ENCODE data around the gene ELAPOR1.

- TF ChIP-seq POLR2AphosphoS5 (IDR thresholded peaks at IDR 0.05; ENCODE audit: borderline replicate concordance, low read depth, low read length), result no peak
- TF ChIP-seq EZH2 (IDR thresholded peaks at IDR 0.05), result no peak
- no peak for TF ChIP-seq FOXP2 (optimal IDR thresholded peaks at IDR 0.05; ENCODE audit: control extremely low read depth, extremely low read length, insufficient read depth)
These were observed 18.3 kb upstream of the ELAPOR1 start for GRCh38 chr1:109095631-109096030.

Data from SK-N-MC (cell line).